Activated CD8-positive, alpha-beta memory T cell treated with anti-CD3 and anti-CD28 coated beads for 24 hours (primary cell): ENCODE results near the gene COMMD1.
"Not testable (repeated sequence)": the region's sequence is repeated elsewhere in the genome, so short reads cannot be mapped to it uniquely, and the experiment has no call there.

Source experiments
- DNase-seq: peaks from one replicate; pipeline ENCODE4 v3.0.0-alpha.2; 2020

The COMMD1 gene

GRCh38 chr2:62036229-62036628 lies 130.8 kb downstream of the COMMD1 start:
- DNase-seq: no peak

DNA sequence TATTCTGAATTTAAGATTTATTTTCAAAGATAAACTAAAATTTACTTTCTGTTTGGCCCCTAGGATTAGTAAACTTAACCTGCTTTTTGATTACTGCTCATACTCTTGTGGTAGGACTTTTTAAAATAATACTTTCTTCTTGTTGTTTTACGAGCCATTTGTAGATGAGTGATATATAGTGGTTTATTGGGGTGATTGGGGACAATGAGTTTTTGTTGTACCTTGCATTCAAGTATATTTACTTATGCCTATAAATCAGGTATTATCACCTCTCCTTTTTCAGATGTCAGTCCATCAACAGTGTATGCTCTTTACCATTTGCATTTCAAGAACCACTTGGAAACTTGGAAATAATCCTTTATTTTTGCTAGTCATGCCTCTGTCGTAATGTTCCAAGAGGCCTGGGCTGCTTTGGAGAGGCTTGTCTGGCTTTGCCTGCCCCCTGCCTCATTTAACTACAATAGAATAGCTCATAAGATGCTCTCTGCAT lies 131.3 kb downstream of the COMMD1 start:
- no peak for DNase-seq

DNA sequence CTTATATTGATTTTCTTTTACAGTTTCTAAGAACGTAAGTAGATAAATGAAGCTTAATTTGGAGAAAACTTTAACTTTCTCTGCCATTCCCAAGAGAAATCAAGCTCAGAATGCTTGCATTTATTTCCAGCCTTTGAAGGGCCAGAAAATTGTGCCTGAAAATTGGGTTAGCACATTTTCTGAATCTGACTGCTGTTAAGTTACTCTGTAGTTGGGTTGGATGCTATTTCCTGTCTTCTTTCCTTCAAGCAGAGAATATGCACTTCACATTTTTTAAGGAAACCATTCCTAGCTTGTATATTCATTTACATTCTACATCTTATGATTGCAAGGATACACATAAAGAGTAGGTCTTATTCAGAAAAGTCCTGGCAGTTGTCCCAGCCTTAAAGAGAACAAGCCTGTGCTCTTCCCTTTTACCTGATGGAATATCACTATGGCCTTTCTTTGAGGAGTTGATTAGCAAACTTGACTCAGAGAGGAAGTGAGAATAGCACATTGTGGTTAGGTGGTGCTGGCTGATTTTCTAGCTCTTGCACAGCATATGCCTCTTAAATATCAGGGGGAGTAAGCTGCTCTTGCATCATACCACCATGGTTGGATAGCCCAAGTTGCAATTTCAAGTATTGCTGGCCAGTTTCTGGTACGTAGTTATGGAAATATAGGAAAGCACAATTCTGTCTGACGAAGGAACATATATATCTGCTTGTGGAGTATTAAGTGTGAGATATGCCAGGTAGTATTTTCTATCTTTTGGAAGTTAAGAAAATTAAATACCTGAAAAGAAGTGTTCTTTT lies 133.7 kb downstream of the COMMD1 start:
- no peak for DNase-seq

- DNase-seq: no peak
Measured at GRCh38 chr2:62040926-62041325, 135.5 kb downstream of the COMMD1 start.

- not testable (repeated sequence) for DNase-seq
Measured at GRCh38 chr2:62041701-62042385, 136.4 kb downstream of the COMMD1 start.

DNA sequence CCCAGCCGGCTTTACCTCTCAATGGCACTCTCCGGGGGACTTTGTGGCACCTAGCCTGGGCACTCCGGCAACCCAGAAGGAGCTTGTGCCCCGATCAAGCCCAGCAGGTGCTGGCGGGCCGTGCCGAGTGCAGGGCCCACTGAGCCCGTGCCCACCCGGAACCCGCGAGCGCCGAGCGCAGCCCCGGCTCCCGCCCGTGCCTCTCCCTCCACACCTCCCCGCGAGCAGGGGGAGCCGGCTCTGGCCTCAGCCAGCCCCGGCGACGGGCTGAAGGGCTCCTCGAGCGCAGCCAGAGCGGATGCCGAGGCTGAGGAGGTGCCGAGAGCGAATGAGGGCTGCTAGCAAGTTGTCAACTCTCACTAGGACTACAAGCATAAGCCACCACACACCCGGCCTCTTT lies 136.9 kb downstream of the COMMD1 start:
- no peak for DNase-seq

DNA sequence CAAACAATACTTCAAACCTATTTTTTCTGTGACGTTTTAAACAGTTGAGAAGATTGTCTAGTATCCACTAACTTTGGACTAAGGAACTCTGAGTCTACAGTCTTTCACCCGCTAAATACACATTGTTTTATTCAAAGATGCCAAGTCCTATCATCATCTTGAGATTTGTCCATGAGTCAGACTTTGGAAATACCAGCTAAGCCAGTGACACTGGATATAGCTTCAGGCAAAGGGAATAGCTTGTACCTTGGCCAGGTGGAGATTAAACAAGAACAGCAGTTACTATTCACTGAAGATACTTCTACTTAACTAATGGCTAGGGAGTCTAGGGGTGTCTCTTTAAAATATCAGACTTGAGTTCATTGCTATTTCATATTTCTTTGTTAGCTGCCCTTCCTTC lies 137.5 kb downstream of the COMMD1 start:
- DNase-seq: no peak

DNA sequence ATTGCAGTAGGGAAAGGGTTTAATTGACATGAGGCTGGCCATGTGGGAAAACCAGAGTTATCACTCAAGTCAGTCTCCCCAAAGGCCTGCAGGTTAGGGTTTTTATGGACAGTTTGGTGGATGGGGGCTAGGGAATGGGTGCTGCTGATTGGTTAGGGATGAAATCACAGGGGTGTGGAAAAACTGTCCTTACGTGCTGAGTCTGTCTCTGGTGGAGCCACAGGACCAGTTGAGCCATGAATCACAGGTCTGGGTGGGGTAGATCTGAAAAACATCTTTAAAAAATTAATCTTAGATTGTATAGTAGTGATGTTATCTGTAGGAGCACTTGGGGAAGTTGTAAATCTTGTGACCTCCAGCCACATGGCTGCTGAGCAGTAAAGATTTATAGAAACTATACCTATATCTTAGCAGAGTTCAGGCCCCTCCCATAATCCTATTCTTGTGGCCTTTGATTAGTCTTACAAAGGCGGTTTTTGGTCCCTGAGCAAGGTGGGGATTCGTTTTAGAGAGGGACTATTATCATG lies 139.6 kb downstream of the COMMD1 start:
- no peak for DNase-seq

- DNase-seq: no peak
Measured at GRCh38 chr2:62046141-62046540, 140.7 kb downstream of the COMMD1 start.

- no peak for DNase-seq
Measured at GRCh38 chr2:62050456-62051045, 145.1 kb downstream of the COMMD1 start.

DNA sequence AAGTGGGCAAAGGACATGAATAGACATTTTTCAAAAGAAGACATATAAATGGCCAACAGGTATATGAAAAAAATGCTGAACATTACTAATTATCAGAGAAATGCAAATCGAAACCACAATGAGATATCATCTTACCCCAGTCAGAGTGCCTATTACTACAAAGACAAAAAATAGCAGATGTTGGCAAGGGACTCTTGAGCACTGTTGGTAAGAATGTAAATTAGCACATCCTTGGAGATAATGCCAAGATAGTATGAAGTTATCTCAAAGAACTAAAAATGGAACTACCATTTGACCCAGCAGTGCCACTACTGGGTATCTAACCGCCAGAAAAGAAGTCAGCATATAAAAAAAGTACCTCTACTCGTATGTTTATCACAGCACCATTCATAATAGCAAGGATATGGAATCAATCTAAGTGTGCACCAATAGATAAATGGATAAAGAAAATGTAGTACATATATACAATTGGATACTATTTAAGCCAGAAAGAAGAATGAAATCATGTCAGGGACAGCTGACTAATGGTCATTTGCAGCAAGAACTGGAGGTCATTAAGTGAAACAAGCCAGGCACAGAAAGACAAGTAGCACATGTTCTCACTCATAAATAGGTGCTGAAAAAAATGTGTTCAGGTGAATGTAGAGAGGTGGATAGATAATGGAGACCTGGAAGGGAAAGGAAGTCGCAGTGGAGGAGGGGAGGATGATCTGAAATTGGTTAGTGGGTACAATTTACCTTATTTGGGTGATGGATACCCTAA lies 148.7 kb downstream of the COMMD1 start:
- DNase-seq: no peak

- DNase-seq: no peak
Measured at GRCh38 chr2:62054916-62055450, 149.5 kb downstream of the COMMD1 start.

DNA sequence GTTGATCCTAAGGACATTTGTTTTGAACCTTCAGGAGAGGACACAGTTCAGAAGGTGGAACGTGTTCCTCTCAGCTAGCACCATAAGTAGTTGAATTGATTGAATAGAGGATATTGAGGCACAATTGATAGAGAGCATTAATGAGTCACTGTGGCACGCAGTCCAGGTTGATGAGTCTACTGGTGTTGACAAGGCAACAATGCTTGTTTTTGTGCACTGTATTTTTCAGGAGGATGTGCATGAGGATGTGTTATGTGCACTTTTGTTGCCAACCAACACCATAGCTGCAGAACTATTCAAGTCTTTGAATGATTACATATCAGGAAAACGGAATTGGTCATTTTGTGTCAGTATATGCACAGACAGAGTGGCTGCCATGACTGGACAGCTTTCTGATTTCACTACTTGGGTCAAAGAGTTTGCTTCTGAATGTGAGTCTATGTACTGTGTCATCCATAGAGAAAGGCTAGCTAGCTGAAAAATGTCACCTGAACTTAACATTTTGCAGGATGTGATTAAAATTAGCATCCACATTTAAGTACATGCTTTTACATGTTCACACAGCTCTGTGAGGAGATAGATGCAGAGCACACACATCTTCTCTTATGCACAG lies 150.4 kb downstream of the COMMD1 start:
- DNase-seq: no peak

DNA sequence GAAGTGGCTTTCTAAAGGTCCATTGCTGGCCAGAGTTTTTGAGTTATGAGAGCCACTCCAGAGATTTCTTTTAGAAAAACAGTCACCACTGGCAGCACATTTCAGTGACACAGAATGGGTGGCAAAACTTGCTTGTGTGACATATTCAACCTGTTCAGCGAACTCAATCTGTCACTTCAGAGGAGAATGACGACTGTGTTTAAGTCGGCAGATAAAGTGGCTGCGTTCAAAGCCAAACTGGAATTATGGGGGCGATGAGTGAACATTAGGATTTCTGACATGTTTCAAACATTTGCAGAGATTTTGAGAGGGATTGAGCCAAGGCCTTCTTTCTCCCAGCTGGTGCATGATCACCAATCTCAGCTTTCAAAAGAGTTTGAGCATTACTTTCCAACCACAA lies 150.9 kb downstream of the COMMD1 start:
- no peak for DNase-seq

GRCh38 chr2:62065243-62065642 lies 159.8 kb downstream of the COMMD1 start:
- no peak for DNase-seq

GRCh38 chr2:62071126-62071598 lies 165.7 kb downstream of the COMMD1 start:
- DNase-seq: no peak

GRCh38 chr2:62071760-62072680 lies 166.5 kb downstream of the COMMD1 start:
- DNase-seq: no peak

DNA sequence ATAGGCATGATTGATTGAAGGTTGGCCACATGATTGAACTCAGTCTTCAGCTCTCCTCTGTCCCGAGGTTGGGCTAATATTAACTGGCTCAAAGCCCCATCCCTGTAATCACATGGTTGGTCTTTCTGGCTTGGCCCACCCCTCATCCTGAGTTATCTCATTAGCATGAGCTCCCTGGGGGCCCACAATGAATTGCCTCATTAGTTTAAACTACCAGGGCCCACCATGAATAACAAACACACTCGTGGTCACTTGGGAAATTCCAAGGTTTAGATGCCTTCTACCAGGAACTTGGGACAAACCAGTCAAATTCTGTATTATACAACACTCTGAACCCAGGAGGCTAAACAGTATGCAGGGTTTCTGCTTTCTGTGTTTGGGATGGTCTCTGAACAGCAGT lies 168.8 kb downstream of the COMMD1 start:
- no peak for DNase-seq

- no peak for DNase-seq
Measured at GRCh38 chr2:62076980-62077638, 171.6 kb downstream of the COMMD1 start.

DNA sequence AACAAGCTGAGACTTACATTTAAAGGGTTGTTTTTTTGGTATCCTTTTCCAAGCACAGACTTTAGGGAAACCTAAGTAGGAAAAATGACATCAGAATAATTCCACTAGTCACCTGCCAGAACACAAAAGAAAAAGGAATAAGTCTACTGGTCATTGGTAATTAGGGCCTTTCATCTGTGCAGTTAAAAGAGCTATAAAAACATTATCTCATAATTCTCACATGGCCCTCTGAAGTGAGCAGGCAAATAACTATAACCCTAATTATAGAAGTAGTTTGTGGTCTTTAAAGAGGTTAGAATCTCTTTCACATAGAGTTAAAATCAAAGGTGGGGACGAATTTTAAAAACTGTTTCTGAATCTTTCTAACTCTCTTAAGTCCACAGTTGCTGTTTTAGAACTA lies 179.3 kb downstream of the COMMD1 start:
- DNase-seq: no peak
